Osteoblast (primary cell): Measurements from ENCODE around the gene ANKRD22. TPM values are rescaled to one million over a fixed set of nuclear protein-coding genes. Genes with fewer than 3 reads are reported as not detected.

ENCODE experiments used
- DNase-seq: peaks from one replicate; pipeline ENCODE4 v3.0.0; 2011; ENCODE audit warnings: low spot score, mixed read lengths; ENCODE audit not compliant: insufficient read length; ENCODE audit errors: missing footprints
- H2AFZ ChIP-seq: 2 replicates; pipeline ENCODE4 v1.6.0; 2011; ENCODE audit warnings: mild to moderate bottlenecking, low read length
- H3K27ac ChIP-seq: 2 replicates; pipeline ENCODE4 v1.5.1; 2011; ENCODE audit warnings: mild to moderate bottlenecking, low read depth, low read length, moderate library complexity
- H3K27me3 ChIP-seq: 2 replicates; pipeline ENCODE4 v1.6.0; 2012; ENCODE audit warnings: mild to moderate bottlenecking, control low read depth, inconsistent platforms, low read length, moderate library complexity; ENCODE audit not compliant: insufficient read depth
- H3K36me3 ChIP-seq: 2 replicates; pipeline ENCODE4 v1.5.1; 2011; ENCODE audit warnings: mild to moderate bottlenecking, low read length, control low read depth, moderate library complexity; ENCODE audit not compliant: insufficient read depth
- H3K4me1 ChIP-seq: 2 replicates; pipeline ENCODE4 v1.5.1; 2011; ENCODE audit warnings: mild to moderate bottlenecking, low read length, control low read depth, moderate library complexity; ENCODE audit not compliant: insufficient read depth
- H3K4me2 ChIP-seq: 2 replicates; pipeline ENCODE4 v1.6.0; 2011; ENCODE audit warnings: mild to moderate bottlenecking, low read length; ENCODE audit not compliant: insufficient read depth
- H3K4me3 ChIP-seq: fragments of 200-600 bp; sonication (generic); 3 replicates; pipeline ENCODE4 v1.5.1; 2012; ENCODE audit warnings: mild to moderate bottlenecking, low read length, inconsistent platforms; ENCODE audit not compliant: insufficient read depth
- H3K79me2 ChIP-seq: 2 replicates; pipeline ENCODE4 v1.6.0; 2012; ENCODE audit warnings: mild to moderate bottlenecking, low read length, control low read depth, inconsistent platforms; ENCODE audit not compliant: insufficient read depth
- H3K9me3 ChIP-seq: 2 replicates; pipeline ENCODE4 v1.5.1; 2011; ENCODE audit warnings: low read depth, low read length, control low read depth
- H4K20me1 ChIP-seq: 2 replicates; pipeline ENCODE4 v1.6.0; 2012; ENCODE audit warnings: mild to moderate bottlenecking, low read length, control low read depth; ENCODE audit not compliant: insufficient read depth
- total RNA-seq: library from RNA; depleted of rRNA; stranded (reverse); fragments of >200 nt; gene quantifications from 2 replicates; pipeline ENCODE4 v1.2.3, GENCODE V29; 2012
- TF ChIP-seq, protein P1 (sequence below): IDR thresholded peaks from 2 replicates; pipeline ENCODE4 v1.5.1; 2011; ENCODE audit warnings: mild to moderate bottlenecking, low read depth, low read length, moderate library complexity; ENCODE audit errors: extremely low read depth

ANKRD22 gene
- total RNA-seq, 1 donor, result under 0.01 TPM

DNA sequence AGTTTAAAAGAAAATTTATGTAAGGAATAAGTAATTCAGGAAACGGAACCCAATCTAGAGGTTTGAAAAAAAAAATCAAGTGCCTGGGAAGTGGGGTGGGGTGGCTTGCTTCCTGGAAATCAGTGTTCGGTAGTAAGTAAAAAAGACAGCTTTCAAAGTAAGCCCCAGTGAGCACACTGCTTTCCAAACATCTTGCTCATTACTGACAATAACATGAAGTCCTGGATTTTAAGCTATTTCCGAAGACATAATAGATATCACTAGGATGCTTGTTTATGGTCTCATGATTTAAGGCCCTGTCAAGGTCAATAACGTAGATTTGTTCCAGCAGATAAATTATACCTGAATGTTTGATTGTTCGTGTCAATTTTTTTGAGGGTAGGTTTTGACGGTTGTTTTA lies 29.7 kb upstream of the ANKRD22 start:
- Histone ChIP-seq H3K4me2 (peak overlapping the region; percentile 93), H3K27ac (peak overlapping the region; percentile 74), H4K20me1 (no peaks in the 10 kb centered on the region), H3K4me1 (peaks cover 32% of the 10 kb centered on the region), H3K79me2 (peaks cover 44% of the 10 kb centered on the region), H3K4me3 (peak overlapping the region; percentile 75), H3K9me3 (no peaks in the 10 kb centered on the region), H3K27me3 (no peaks in the 10 kb centered on the region), H2AFZ (peak overlapping the region; percentile 90), H3K36me3 (no peaks in the 10 kb centered on the region)
- TF ChIP-seq, protein P1, sequence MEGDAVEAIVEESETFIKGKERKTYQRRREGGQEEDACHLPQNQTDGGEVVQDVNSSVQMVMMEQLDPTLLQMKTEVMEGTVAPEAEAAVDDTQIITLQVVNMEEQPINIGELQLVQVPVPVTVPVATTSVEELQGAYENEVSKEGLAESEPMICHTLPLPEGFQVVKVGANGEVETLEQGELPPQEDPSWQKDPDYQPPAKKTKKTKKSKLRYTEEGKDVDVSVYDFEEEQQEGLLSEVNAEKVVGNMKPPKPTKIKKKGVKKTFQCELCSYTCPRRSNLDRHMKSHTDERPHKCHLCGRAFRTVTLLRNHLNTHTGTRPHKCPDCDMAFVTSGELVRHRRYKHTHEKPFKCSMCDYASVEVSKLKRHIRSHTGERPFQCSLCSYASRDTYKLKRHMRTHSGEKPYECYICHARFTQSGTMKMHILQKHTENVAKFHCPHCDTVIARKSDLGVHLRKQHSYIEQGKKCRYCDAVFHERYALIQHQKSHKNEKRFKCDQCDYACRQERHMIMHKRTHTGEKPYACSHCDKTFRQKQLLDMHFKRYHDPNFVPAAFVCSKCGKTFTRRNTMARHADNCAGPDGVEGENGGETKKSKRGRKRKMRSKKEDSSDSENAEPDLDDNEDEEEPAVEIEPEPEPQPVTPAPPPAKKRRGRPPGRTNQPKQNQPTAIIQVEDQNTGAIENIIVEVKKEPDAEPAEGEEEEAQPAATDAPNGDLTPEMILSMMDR, result no peak
- DNase-seq, result no peak

GRCh38 chr10:88880282-88881076 lies 28.8 kb upstream of the ANKRD22 start:
- Histone ChIP-seq H3K4me3 (peak overlapping the region; percentile 75), H3K4me1 (peaks cover 32% of the 10 kb centered on the region), H4K20me1 (no peaks in the 10 kb centered on the region), H3K9me3 (no peaks in the 10 kb centered on the region), H3K27me3 (no peaks in the 10 kb centered on the region), H3K36me3 (no peaks in the 10 kb centered on the region), H3K79me2 (peaks cover 37% of the 10 kb centered on the region), H2AFZ (peak overlapping the region; percentile 90), H3K27ac (peak overlapping the region; percentile 74), H3K4me2 (peak overlapping the region; percentile 93)
- TF ChIP-seq, protein P1, result no peak
- peak; percentile 94 for DNase-seq

DNA sequence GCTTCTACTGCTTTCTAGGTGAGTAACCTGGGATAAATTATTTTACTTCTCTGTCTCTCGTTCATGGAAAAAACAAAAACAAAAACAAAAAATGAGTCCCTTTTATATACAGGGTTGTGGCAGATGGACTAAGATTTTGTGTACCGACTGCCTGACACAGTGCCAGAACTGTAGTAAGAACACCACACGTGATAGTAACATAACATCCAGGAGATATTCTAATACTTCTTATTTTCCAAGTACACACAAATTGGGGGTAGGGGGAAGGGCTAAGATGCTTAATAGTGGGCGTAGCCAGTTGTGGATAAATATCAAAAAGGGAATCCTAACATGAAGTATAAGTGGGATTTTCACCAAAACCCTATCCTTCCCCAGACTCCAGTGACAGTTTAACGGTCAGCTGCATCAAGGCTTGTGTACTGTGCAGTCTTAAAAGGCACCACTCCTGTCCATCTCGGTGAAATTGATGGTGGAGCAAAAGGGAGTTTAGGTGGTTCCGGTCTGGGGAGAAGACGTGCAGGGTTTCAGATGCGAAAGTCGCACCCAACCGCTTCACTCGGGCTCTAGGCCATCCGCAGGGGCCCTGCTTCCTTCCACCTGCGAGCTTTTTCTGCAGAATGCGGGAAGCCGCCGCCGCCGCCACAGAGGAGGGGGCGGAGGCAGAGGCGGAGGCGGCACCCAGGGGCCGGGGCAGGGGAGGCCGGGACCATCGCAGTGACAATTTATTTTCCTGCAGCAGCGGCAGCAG lies 28.1 kb upstream of the ANKRD22 start, which contains the start of gene STAMBPL1:
TSS of gene STAMBPL1 (plus strand) at position 712 of the 748 bp plus-strand sequence. CDS start 21,464 bp downstream, outside the sequence.
- peak within 1 kb of the TSS; percentile 93 for H3K4me2 ChIP-seq
- DNase-seq, result peak; percentile 67
- H3K4me3 ChIP-seq, result peak within 1 kb of the TSS; percentile 75
- H3K9me3 ChIP-seq, result no peaks in the 10 kb centered on the region
- peak within 1 kb of the TSS; percentile 74 for H3K27ac ChIP-seq
- TF ChIP-seq, protein P1, result no peak
- H2AFZ ChIP-seq, result peak within 1 kb of the TSS; percentile 90
- H3K27me3 ChIP-seq, result no peaks in the 10 kb centered on the region
- no peaks in the 10 kb centered on the region for H4K20me1 ChIP-seq
- H3K36me3 ChIP-seq, result no peaks in the 10 kb centered on the region
- peaks cover 29% of the 10 kb centered on the region for H3K79me2 ChIP-seq
- peaks cover 32% of the 10 kb centered on the region for H3K4me1 ChIP-seq

GRCh38 chr10:88877298-88877697 lies 25.7 kb upstream of the ANKRD22 start:
- H3K27ac ChIP-seq, result no peak overlapping the region
- no peaks in the 10 kb centered on the region for H3K27me3 ChIP-seq
- peak; percentile 47 for DNase-seq
- no peak overlapping the region for H2AFZ ChIP-seq
- peaks cover 21% of the 10 kb centered on the region for H3K4me1 ChIP-seq
- no peak overlapping the region for H3K4me3 ChIP-seq
- H3K36me3 ChIP-seq, result no peaks in the 10 kb centered on the region
- TF ChIP-seq, protein P1, result no peak
- no peaks in the 10 kb centered on the region for H4K20me1 ChIP-seq
- H3K4me2 ChIP-seq, result no peak overlapping the region
- H3K9me3 ChIP-seq, result no peaks in the 10 kb centered on the region
- H3K79me2 ChIP-seq, result peaks cover 14% of the 10 kb centered on the region
